GM12878 (cell line): ENCODE measurements around the gene MYO7B.

Experiments
- ASH2L ChIP-seq: fragments of 300-600, 200-600 bp; sonication (generic); IDR thresholded peaks from 2 replicates; pipeline ENCODE4 v1.6.1; 2017; ENCODE audit warnings: low read depth, mild to moderate bottlenecking, borderline replicate concordance
- EP300 ChIP-seq, 2 experiments: fragments of 150-350 bp in 1 of 2; IDR thresholded peaks; 2 replicates each; pipeline ENCODE4 v1.6.1; 2011 to 2012; ENCODE audit warnings: low read depth in 2 of 2, low read length in 2 of 2, borderline replicate concordance in 1 of 2, improper control_type of control experiment in 1 of 2, inconsistent platforms in 1 of 2; ENCODE audit not compliant: control insufficient read depth in 1 of 2
- ETV6 ChIP-seq, 2 experiments: fragments of 450-650 bp in 1 of 2; IDR thresholded peaks in 1 of 2; conservative IDR thresholded peaks in 1 of 2; 2 replicates each; pipeline ENCODE4 v1.6.1; 2014; ENCODE audit warnings: antibody characterized with exemption in 1 of 2, borderline replicate concordance in 1 of 2, low read depth in 1 of 2, mild to moderate bottlenecking in 1 of 2, moderate library complexity in 1 of 2
- FOXM1 ChIP-seq: IDR thresholded peaks from 2 replicates; pipeline ENCODE4 v1.6.1; 2012; ENCODE audit warnings: low read depth, mild to moderate bottlenecking, inconsistent platforms, low read length, moderate library complexity
- POLR2A ChIP-seq: IDR thresholded peaks from 2 replicates; pipeline ENCODE4 v1.6.1; 2011; ENCODE audit warnings: low read depth, mild to moderate bottlenecking, low read length
- POLR2AphosphoS5 ChIP-seq: IDR thresholded peaks from 2 replicates; pipeline ENCODE4 v1.6.1; 2011; ENCODE audit warnings: mild to moderate bottlenecking, low read length, inconsistent platforms
- REST ChIP-seq: IDR thresholded peaks from 2 replicates; pipeline ENCODE4 v1.6.1; 2012; ENCODE audit warnings: mild to moderate bottlenecking, low read depth, low read length
- SIX5 ChIP-seq: IDR thresholded peaks from 2 replicates; pipeline ENCODE4 v1.6.1; 2011; ENCODE audit warnings: mild to moderate bottlenecking, low read depth, low read length, moderate library complexity; ENCODE audit not compliant: severe bottlenecking
- SMAD1 ChIP-seq: fragments of 450-650 bp; IDR thresholded peaks from 2 replicates; pipeline ENCODE4 v1.6.1; 2018; ENCODE audit warnings: mild to moderate bottlenecking, low read depth; ENCODE audit not compliant: partially characterized antibody
- USF1 ChIP-seq: IDR thresholded peaks from 2 replicates; pipeline ENCODE4 v1.6.1; 2011; ENCODE audit warnings: borderline replicate concordance, low read depth, mild to moderate bottlenecking, moderate library complexity, mixed read lengths, low read length; ENCODE audit not compliant: insufficient read depth; ENCODE audit errors: extremely low read length
- ZNF24 ChIP-seq: fragments of 450-650 bp; IDR thresholded peaks from 2 replicates; pipeline ENCODE4 v1.6.1; 2017; ENCODE audit warnings: antibody characterized with exemption, mild to moderate bottlenecking
- TF ChIP-seq, protein P1 (sequence below), 3 experiments: IDR thresholded peaks in 2 of 3; conservative IDR thresholded peaks in 1 of 3; 2 replicates each; pipeline ENCODE4 v1.5.1; 2011; ENCODE audit warnings: low read depth in 3 of 3, low read length in 3 of 3, mild to moderate bottlenecking in 3 of 3, control low read depth in 2 of 3, moderate library complexity in 2 of 3, inconsistent platforms in 1 of 3, mixed read lengths in 1 of 3; ENCODE audit not compliant: control insufficient read depth in 2 of 3, insufficient read depth in 1 of 3; ENCODE audit errors: extremely low read depth in 1 of 3

- TF ChIP-seq POLR2AphosphoS5 (no peak), POLR2A (no peak), SMAD1 (no peak), EP300 (IDR thresholded peaks at IDR 0.05; ENCODE audit: borderline replicate concordance in 1 of 2, control insufficient read depth in 1 of 2, low read depth in 2 of 2, low read length in 2 of 2) (no peak), ZNF24 (no peak), FOXM1 (no peak), USF1 (no peak), SIX5 (no peak), ETV6 (conservative IDR thresholded peaks at IDR 0.05 in 1 of 2, IDR thresholded peaks at IDR 0.05 in 1 of 2; ENCODE audit: borderline replicate concordance in 1 of 2, low read depth in 1 of 2) (no peak), REST (no peak), ASH2L (no peak)
- TF ChIP-seq, protein P1, sequence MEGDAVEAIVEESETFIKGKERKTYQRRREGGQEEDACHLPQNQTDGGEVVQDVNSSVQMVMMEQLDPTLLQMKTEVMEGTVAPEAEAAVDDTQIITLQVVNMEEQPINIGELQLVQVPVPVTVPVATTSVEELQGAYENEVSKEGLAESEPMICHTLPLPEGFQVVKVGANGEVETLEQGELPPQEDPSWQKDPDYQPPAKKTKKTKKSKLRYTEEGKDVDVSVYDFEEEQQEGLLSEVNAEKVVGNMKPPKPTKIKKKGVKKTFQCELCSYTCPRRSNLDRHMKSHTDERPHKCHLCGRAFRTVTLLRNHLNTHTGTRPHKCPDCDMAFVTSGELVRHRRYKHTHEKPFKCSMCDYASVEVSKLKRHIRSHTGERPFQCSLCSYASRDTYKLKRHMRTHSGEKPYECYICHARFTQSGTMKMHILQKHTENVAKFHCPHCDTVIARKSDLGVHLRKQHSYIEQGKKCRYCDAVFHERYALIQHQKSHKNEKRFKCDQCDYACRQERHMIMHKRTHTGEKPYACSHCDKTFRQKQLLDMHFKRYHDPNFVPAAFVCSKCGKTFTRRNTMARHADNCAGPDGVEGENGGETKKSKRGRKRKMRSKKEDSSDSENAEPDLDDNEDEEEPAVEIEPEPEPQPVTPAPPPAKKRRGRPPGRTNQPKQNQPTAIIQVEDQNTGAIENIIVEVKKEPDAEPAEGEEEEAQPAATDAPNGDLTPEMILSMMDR (IDR thresholded peaks at IDR 0.05 in 2 of 3, conservative IDR thresholded peaks at IDR 0.05 in 1 of 3; ENCODE audit: control insufficient read depth in 2 of 3, extremely low read depth in 1 of 3, insufficient read depth in 1 of 3, low read depth in 3 of 3, low read length in 3 of 3): no peak
Measured at GRCh38 chr2:127659408-127660290, 124.2 kb downstream of the MYO7B start.
